ENCODE measurements around the gene RSPO3.

RSPO3 gene

GRCh38 chr6:127111526-127111925 is 6.9 kb upstream of the RSPO3 start:
- no peak overlapping the region for H3K27ac ChIP-seq
- TF ChIP-seq CTCF (conservative IDR thresholded peaks at IDR 0.05): no peak

GRCh38 chr6:127114214-127114760 is 4.2 kb upstream of the RSPO3 start:
- H3K27ac ChIP-seq: no peak overlapping the region
- TF ChIP-seq CTCF (conservative IDR thresholded peaks at IDR 0.05): no peak

- TF ChIP-seq CTCF (conservative IDR thresholded peaks at IDR 0.05): no peak
Measured at GRCh38 chr6:127115084-127115655, 3.3 kb upstream of the RSPO3 start.

GRCh38 chr6:127115746-127116145 is 2.7 kb upstream of the RSPO3 start:
- TF ChIP-seq CTCF (conservative IDR thresholded peaks at IDR 0.05): no peak
- no peak overlapping the region for H3K27ac ChIP-seq

More at GRCh38 chr6:127115084-127115655, 3.3 kb upstream of the RSPO3 start:
- H3K27ac ChIP-seq: no peak overlapping the region

GRCh38 chr6:127117979-127118297 is 533 bp upstream of the RSPO3 start:
- no peak for TF ChIP-seq CTCF (conservative IDR thresholded peaks at IDR 0.05)
- no peak overlapping the region for H3K27ac ChIP-seq

- TF ChIP-seq CTCF (conservative IDR thresholded peaks at IDR 0.05): no peak
- H3K27ac ChIP-seq: no peak overlapping the region
Measured at GRCh38 chr6:127119102-127120022, 891 bp downstream of the RSPO3 start.

- no peak for TF ChIP-seq CTCF (conservative IDR thresholded peaks at IDR 0.05)
- H3K27ac ChIP-seq: no peak overlapping the region
Measured at GRCh38 chr6:127120023-127120786, 1.7 kb downstream of the RSPO3 start.

Measured in VCaP (cell line).